ENCODE data around the gene SMOC2. TPM values are rescaled to one million over a fixed set of nuclear protein-coding genes. Genes with fewer than 3 reads are reported as not detected.

The SMOC2 gene
- polyA plus RNA-seq, 1 experiment: not detected

- ChIA-PET CTCF (no interaction called here), POLR2A (no interaction called here)
- peaks cover 56% of the 10 kb centered on the region for H3K9me3 ChIP-seq (ENCODE audit: control insufficient read depth, insufficient read depth, low read length)
- no peak for TF ChIP-seq CTCF (IDR thresholded peaks at IDR 0.05; ENCODE audit: low read depth, low read length)
- no peaks in the 10 kb centered on the region for H3K27me3 ChIP-seq (ENCODE audit: control insufficient read depth, insufficient read depth, low read length)
- no peak overlapping the region for H3K27ac ChIP-seq (ENCODE audit: low read depth, low read length)
- DNase-seq (ENCODE audit: low read depth, low spot score): no peak
- no peak overlapping the region for H3K4me3 ChIP-seq (ENCODE audit: low read depth, low read length)
These were observed 9.9 kb downstream of the SMOC2 start for GRCh38 chr6:168450917-168451316.

- Histone ChIP-seq H3K27ac (ENCODE audit: low read depth, low read length) (no peak overlapping the region), H3K27me3 (ENCODE audit: control insufficient read depth, insufficient read depth, low read length) (no peaks in the 10 kb centered on the region), H3K9me3 (ENCODE audit: control insufficient read depth, insufficient read depth, low read length) (peaks cover 65% of the 10 kb centered on the region), H3K4me3 (ENCODE audit: low read depth, low read length) (no peak overlapping the region)
- DNase-seq (ENCODE audit: low read depth, low spot score): no peak
- ChIA-PET POLR2A (no interaction called here), CTCF (no interaction called here)
- TF ChIP-seq CTCF (IDR thresholded peaks at IDR 0.05; ENCODE audit: low read depth, low read length): no peak
These were observed 11.0 kb downstream of the SMOC2 start for GRCh38 chr6:168451805-168452517.

GRCh38 chr6:168452685-168453377, 11.8 kb downstream of the SMOC2 start:
- Histone ChIP-seq H3K27ac (ENCODE audit: low read depth, low read length) (no peak overlapping the region), H3K4me3 (ENCODE audit: low read depth, low read length) (no peak overlapping the region), H3K27me3 (ENCODE audit: control insufficient read depth, insufficient read depth, low read length) (no peaks in the 10 kb centered on the region), H3K9me3 (ENCODE audit: control insufficient read depth, insufficient read depth, low read length) (peaks cover 65% of the 10 kb centered on the region)
- DNase-seq (ENCODE audit: low read depth, low spot score): no peak
- ChIA-PET CTCF (no interaction called here), POLR2A (no interaction called here)
- no peak for TF ChIP-seq CTCF (IDR thresholded peaks at IDR 0.05; ENCODE audit: low read depth, low read length)

- ChIA-PET CTCF (no interaction called here), POLR2A (no interaction called here)
- peaks cover 75% of the 10 kb centered on the region for H3K9me3 ChIP-seq (ENCODE audit: control insufficient read depth, insufficient read depth, low read length)
- no peak overlapping the region for H3K4me3 ChIP-seq (ENCODE audit: low read depth, low read length)
- TF ChIP-seq CTCF (IDR thresholded peaks at IDR 0.05; ENCODE audit: low read depth, low read length): no peak
- no peak for DNase-seq (ENCODE audit: low read depth, low spot score)
- H3K27me3 ChIP-seq (ENCODE audit: control insufficient read depth, insufficient read depth, low read length): no peaks in the 10 kb centered on the region
- no peak overlapping the region for H3K27ac ChIP-seq (ENCODE audit: low read depth, low read length)
These were observed 15.0 kb downstream of the SMOC2 start for GRCh38 chr6:168455847-168456530.
